Activated naive CD4-positive, alpha-beta T cell treated with anti-CD3 and anti-CD28 coated beads, Interleukin-2, amount 10 ng/mL, durations not matched to agents 7 days and 5 days (primary cell): ENCODE data around the gene ACBD3.

ENCODE experiments used
- CTCF ChIA-PET: fragments of 350-600 bp; sonication (Branson Sonifier 250); formaldehyde crosslinking; loops from one replicate; lab custom pipeline; 2021; ENCODE audit warnings: antibody characterized with exemption; lab: Charles Lee
- DNase-seq: peaks from one replicate; pipeline ENCODE4 v3.0.0-alpha.2; 2020
- H3K27ac Mint-ChIP-seq: one replicate; pipeline ENCODE4 v1.8.0; 2021; ENCODE audit warnings: mild to moderate bottlenecking, moderate library complexity, mixed read lengths
- H3K27me3 Mint-ChIP-seq: one replicate; pipeline ENCODE4 v1.8.0; 2021; ENCODE audit warnings: mild to moderate bottlenecking, mixed read lengths
- H3K36me3 Mint-ChIP-seq: one replicate; pipeline ENCODE4 v1.8.0; 2021; ENCODE audit warnings: mixed read lengths
- H3K4me1 Mint-ChIP-seq: one replicate; pipeline ENCODE4 v1.8.0; 2021; ENCODE audit warnings: mixed read lengths
- H3K4me3 Mint-ChIP-seq: one replicate; pipeline ENCODE4 v1.8.0; 2021; ENCODE audit warnings: mild to moderate bottlenecking, moderate library complexity, mixed read lengths
- H3K9me3 Mint-ChIP-seq: one replicate; pipeline ENCODE4 v1.8.0; 2021; ENCODE audit warnings: mixed read lengths

ACBD3 gene

GRCh38 chr1:226135709-226136108 is 50.8 kb downstream of the ACBD3 start:
- H3K4me1 Mint-ChIP-seq, result no peaks in the 10 kb centered on the region
- CTCF ChIA-PET, result no interaction called here
- H3K4me3 Mint-ChIP-seq, result no peak overlapping the region
- H3K36me3 Mint-ChIP-seq, result no peaks in the 10 kb centered on the region
- peaks cover 18% of the 10 kb centered on the region for H3K27me3 Mint-ChIP-seq
- no peaks in the 10 kb centered on the region for H3K9me3 Mint-ChIP-seq
- DNase-seq, result no peak
- no peak overlapping the region for H3K27ac Mint-ChIP-seq

- no peak for DNase-seq
- H3K4me1 Mint-ChIP-seq, result no peaks in the 10 kb centered on the region
- H3K4me3 Mint-ChIP-seq, result no peak overlapping the region
- no peaks in the 10 kb centered on the region for H3K9me3 Mint-ChIP-seq
- peaks cover 18% of the 10 kb centered on the region for H3K27me3 Mint-ChIP-seq
- H3K27ac Mint-ChIP-seq, result no peak overlapping the region
- H3K36me3 Mint-ChIP-seq, result no peaks in the 10 kb centered on the region
- CTCF ChIA-PET, result no interaction called here
Measured at GRCh38 chr1:226135059-226135651, 51.4 kb downstream of the ACBD3 start.

GRCh38 chr1:226134170-226135058 is 52.1 kb downstream of the ACBD3 start:
- CTCF ChIA-PET, result interaction anchor here (1.2 kb wide), 1 partner anchor 9 kb away, joined by 7 read pairs; no protein-coding TSS in a partner anchor
- H3K9me3 Mint-ChIP-seq, result no peaks in the 10 kb centered on the region
- DNase-seq, result no peak
- H3K27me3 Mint-ChIP-seq, result peaks cover 18% of the 10 kb centered on the region
- H3K4me3 Mint-ChIP-seq, result no peak overlapping the region
- H3K4me1 Mint-ChIP-seq, result no peaks in the 10 kb centered on the region
- no peak overlapping the region for H3K27ac Mint-ChIP-seq
- H3K36me3 Mint-ChIP-seq, result no peaks in the 10 kb centered on the region

- peaks cover 18% of the 10 kb centered on the region for H3K27me3 Mint-ChIP-seq
- H3K36me3 Mint-ChIP-seq, result no peaks in the 10 kb centered on the region
- no peak overlapping the region for H3K4me3 Mint-ChIP-seq
- peaks cover 2% of the 10 kb centered on the region for H3K4me1 Mint-ChIP-seq
- no peak overlapping the region for H3K27ac Mint-ChIP-seq
- no peak for DNase-seq
- CTCF ChIA-PET, result interaction anchor here (1.2 kb wide), 1 partner anchor 8 kb away, joined by 7 read pairs; no protein-coding TSS in a partner anchor
- H3K9me3 Mint-ChIP-seq, result no peaks in the 10 kb centered on the region
Measured at GRCh38 chr1:226133504-226134123, 52.9 kb downstream of the ACBD3 start.

GRCh38 chr1:226132728-226133503 is 53.6 kb downstream of the ACBD3 start:
- Mint-ChIP-seq H3K36me3 (no peaks in the 10 kb centered on the region), H3K4me1 (peaks cover 9% of the 10 kb centered on the region), H3K27me3 (peaks cover 18% of the 10 kb centered on the region), H3K9me3 (no peaks in the 10 kb centered on the region), H3K27ac (no peak overlapping the region), H3K4me3 (no peak overlapping the region)
- CTCF ChIA-PET, result interaction anchor here (0.7 to 3.8 kb wide), 3 partner anchors 8 to 70 kb away, joined by 3 to 10 read pairs (median 7); no protein-coding TSS in a partner anchor
- DNase-seq, result no peak

GRCh38 chr1:226131639-226132038 is 54.9 kb downstream of the ACBD3 start:
- DNase-seq, result no peak
- Mint-ChIP-seq H3K4me3 (no peak overlapping the region), H3K4me1 (peaks cover 22% of the 10 kb centered on the region), H3K36me3 (no peaks in the 10 kb centered on the region), H3K27me3 (peaks cover 18% of the 10 kb centered on the region), H3K27ac (no peak overlapping the region), H3K9me3 (no peaks in the 10 kb centered on the region)
- CTCF ChIA-PET, result interaction anchor here (3.8 kb wide), 1 partner anchor 66 kb away, joined by 10 read pairs; no protein-coding TSS in a partner anchor

- H3K4me1 Mint-ChIP-seq, result peaks cover 41% of the 10 kb centered on the region
- H3K9me3 Mint-ChIP-seq, result no peaks in the 10 kb centered on the region
- no peak for DNase-seq
- CTCF ChIA-PET, result interaction anchor here (1.6 to 7.1 kb wide), 3 partner anchors 67 to 71 kb away, joined by 5 to 195 read pairs (median 10); no protein-coding TSS in a partner anchor
- H3K27ac Mint-ChIP-seq, result no peak overlapping the region
- H3K27me3 Mint-ChIP-seq, result peaks cover 18% of the 10 kb centered on the region
- no peak overlapping the region for H3K4me3 Mint-ChIP-seq
- no peaks in the 10 kb centered on the region for H3K36me3 Mint-ChIP-seq
Measured at GRCh38 chr1:226129230-226129629, 57.3 kb downstream of the ACBD3 start.

GRCh38 chr1:226128487-226129075 is 58.0 kb downstream of the ACBD3 start:
- Mint-ChIP-seq H3K36me3 (no peaks in the 10 kb centered on the region), H3K4me3 (no peak overlapping the region), H3K9me3 (no peaks in the 10 kb centered on the region), H3K27me3 (peaks cover 12% of the 10 kb centered on the region), H3K4me1 (peaks cover 46% of the 10 kb centered on the region), H3K27ac (peak overlapping the region; percentile 0)
- no peak for DNase-seq
- CTCF ChIA-PET, result interaction anchor here (1.3 to 7.1 kb wide), 2 partner anchors 68 to 205 kb away, joined by 5 to 195 read pairs; no protein-coding TSS in a partner anchor

GRCh38 chr1:226126824-226127569 is 59.5 kb downstream of the ACBD3 start:
- no peaks in the 10 kb centered on the region for H3K36me3 Mint-ChIP-seq
- DNase-seq, result no peak
- H3K9me3 Mint-ChIP-seq, result no peaks in the 10 kb centered on the region
- peak overlapping the region; percentile 84 for H3K27ac Mint-ChIP-seq
- CTCF ChIA-PET, result interaction anchor here (1.8 to 7.1 kb wide), 5 partner anchors 22 to 95 kb away, joined by 4 to 195 read pairs (median 13); no protein-coding TSS in a partner anchor
- H3K4me3 Mint-ChIP-seq, result no peak overlapping the region
- peaks cover 57% of the 10 kb centered on the region for H3K4me1 Mint-ChIP-seq
- H3K27me3 Mint-ChIP-seq, result peaks cover 11% of the 10 kb centered on the region

GRCh38 chr1:226125831-226126230 is 60.7 kb downstream of the ACBD3 start:
- H3K9me3 Mint-ChIP-seq, result no peaks in the 10 kb centered on the region
- no peak overlapping the region for H3K4me3 Mint-ChIP-seq
- H3K4me1 Mint-ChIP-seq, result peaks cover 61% of the 10 kb centered on the region
- no peaks in the 10 kb centered on the region for H3K36me3 Mint-ChIP-seq
- DNase-seq, result no peak
- CTCF ChIA-PET, result interaction anchor here (0.6 to 7.1 kb wide), 55 partner anchors 8 to 651 kb away, joined by 3 to 195 read pairs (median 5); partner anchors contain the start of genes LIN9 and PARP1
- peaks cover 11% of the 10 kb centered on the region for H3K27me3 Mint-ChIP-seq
- no peak overlapping the region for H3K27ac Mint-ChIP-seq

GRCh38 chr1:226125097-226125630 is 61.4 kb downstream of the ACBD3 start:
- H3K4me3 Mint-ChIP-seq, result no peak overlapping the region
- no peaks in the 10 kb centered on the region for H3K36me3 Mint-ChIP-seq
- H3K9me3 Mint-ChIP-seq, result no peaks in the 10 kb centered on the region
- H3K4me1 Mint-ChIP-seq, result peaks cover 68% of the 10 kb centered on the region
- peaks cover 15% of the 10 kb centered on the region for H3K27me3 Mint-ChIP-seq
- CTCF ChIA-PET, result interaction anchor here (0.6 to 7.1 kb wide), 53 partner anchors 9 to 650 kb away, joined by 3 to 195 read pairs (median 5); partner anchors contain the start of genes LIN9 and PARP1
- peak; percentile 92 for DNase-seq
- H3K27ac Mint-ChIP-seq, result no peak overlapping the region
